ENCODE data around the gene TRAF3. TPM values are rescaled to one million over a fixed set of nuclear protein-coding genes. Genes with fewer than 3 reads are reported as not detected.

Gene TRAF3
- total RNA-seq, 1 experiment from 2014 or later: 37.6 TPM

- BruUV-seq (replicated peaks): no TSS peak
- intact Hi-C loops (cut with micrococcal nuclease; ENCODE audit: unreplicated experiment): no loop called here
- Histone ChIP-seq H3K36me3 (ENCODE audit: control insufficient read depth, insufficient read depth, low read length) (no peaks in the 10 kb centered on the region; the same call in 1 of the 2 replicates), H3K27me3 (ENCODE audit: control insufficient read depth, insufficient read depth, low read length) (no peaks in the 10 kb centered on the region), H3K9me3 (ENCODE audit: control insufficient read depth, insufficient read depth, low read depth, low read length) (no peaks in the 10 kb centered on the region), H3K4me3 (ENCODE audit: low read depth in 2 of 2, low read length in 2 of 2) (no peak overlapping the region), H3K27ac (ENCODE audit: low read length) (no peak overlapping the region), H3K4me1 (ENCODE audit: control insufficient read depth, insufficient read depth, low read length) (peaks cover 5% of the 10 kb centered on the region; the same call in 1 of the 2 replicates)
- no peak for DNase-seq (ENCODE audit: low read depth, low spot score)
- TF ChIP-seq SIN3A (IDR thresholded peaks at IDR 0.05; ENCODE audit: borderline replicate concordance, insufficient read depth, low read depth, low read length): no peak
- TF ChIP-seq CTCF (IDR thresholded peaks at IDR 0.05): no peak
- TF ChIP-seq REST (IDR thresholded peaks at IDR 0.05; ENCODE audit: insufficient read depth in 1 of 2, low read depth in 2 of 2, low read length in 1 of 2): no peak
- TF ChIP-seq TCF7L2 (IDR thresholded peaks at IDR 0.05; ENCODE audit: low read depth, low read length): no peak
- no peak for TF ChIP-seq POLR2AphosphoS5 (IDR thresholded peaks at IDR 0.05; ENCODE audit: low read depth, low read length)
- no peak for ATAC-seq
- ChIA-PET CTCF (no interaction called here), POLR2A (no interaction called here)
- in situ Hi-C loops (cut with HindIII; ENCODE audit: low pct_unique_long_range_greater_than_20kb, low sequenced_read_pairs): no loop called here
Measured at GRCh38 chr14:102859911-102860310, 82.7 kb downstream of the TRAF3 start.

GRCh38 chr14:102862154-102862773 lies 85.0 kb downstream of the TRAF3 start:
- no peaks in the 10 kb centered on the region for H3K9me3 ChIP-seq (ENCODE audit: control insufficient read depth, insufficient read depth, low read depth, low read length)
- in situ Hi-C loops (cut with HindIII; ENCODE audit: low pct_unique_long_range_greater_than_20kb, low sequenced_read_pairs) (no loop called here), intact Hi-C loops (cut with micrococcal nuclease; ENCODE audit: unreplicated experiment) (no loop called here)
- H3K4me1 ChIP-seq (ENCODE audit: control insufficient read depth, insufficient read depth, low read length): peaks cover 5% of the 10 kb centered on the region; the same call in 1 of the 2 replicates
- no peak for ATAC-seq
- H3K27me3 ChIP-seq (ENCODE audit: control insufficient read depth, insufficient read depth, low read length): no peaks in the 10 kb centered on the region
- H3K36me3 ChIP-seq (ENCODE audit: control insufficient read depth, insufficient read depth, low read length): no peaks in the 10 kb centered on the region; the same call in 1 of the 2 replicates
- TF ChIP-seq SIN3A (IDR thresholded peaks at IDR 0.05; ENCODE audit: borderline replicate concordance, insufficient read depth, low read depth, low read length): no peak
- no peak for TF ChIP-seq TCF7L2 (IDR thresholded peaks at IDR 0.05; ENCODE audit: low read depth, low read length)
- no peak for TF ChIP-seq POLR2AphosphoS5 (IDR thresholded peaks at IDR 0.05; ENCODE audit: low read depth, low read length)
- TF ChIP-seq CTCF (IDR thresholded peaks at IDR 0.05): no peak
- no peak for TF ChIP-seq REST (IDR thresholded peaks at IDR 0.05; ENCODE audit: insufficient read depth in 1 of 2, low read depth in 2 of 2, low read length in 1 of 2)
- no TSS peak for BruUV-seq (replicated peaks)
- CTCF ChIA-PET: no interaction called here
- no peak overlapping the region for H3K4me3 ChIP-seq (ENCODE audit: low read depth in 2 of 2, low read length in 2 of 2)
- POLR2A ChIA-PET: no interaction called here
- no peak for DNase-seq (ENCODE audit: low read depth, low spot score)
- H3K27ac ChIP-seq (ENCODE audit: low read length): no peak overlapping the region

Data from Panc1 (cell line).